Left colon (tissue), 2 donors: ENCODE results near the gene ATP6AP2. TPM values are rescaled to one million over a fixed set of nuclear protein-coding genes. Genes with fewer than 3 reads are reported as not detected.

Source experiments
- ATAC-seq: fragments of 200-7000 bp; cut with Tn5 transposase; one replicate; pipeline ENCODE4 v1.9.1; 2020; ENCODE audit warnings: mild to moderate bottlenecking, moderate library complexity
- DNase-seq, 2 donors: peaks; one replicate each; pipeline ENCODE4 v3.0.0-alpha.2; 2020
- intact Hi-C, 2 donors: fragments of 100-400 bp; cut with DNase I in 1 of 2; cut with micrococcal nuclease in 1 of 2; formaldehyde crosslinking; loops; one replicate each; pipeline versions ENCODE4 v1.11.2 to v1.14.0; 2022; cut with DNase I, micrococcal nuclease
- total RNA-seq, 2 donors: library from RNA; stranded (reverse); fragmentation: NEBNext Ultra II Directional; extraction: Animal tissue kit (Norgen Biotek cat#: 25700); gene quantifications; one replicate each; pipeline ENCODE4 v1.2.1, GENCODE V29; 2021
- donor health status: DM: no; HTN: no; CAD: no.
- donor health status: DM: yes; HTN: yes; CAD: no.

Gene ATP6AP2
- total RNA-seq, 2 donors from 2014 or later, result 74.0 to 88.1 TPM

DNA sequence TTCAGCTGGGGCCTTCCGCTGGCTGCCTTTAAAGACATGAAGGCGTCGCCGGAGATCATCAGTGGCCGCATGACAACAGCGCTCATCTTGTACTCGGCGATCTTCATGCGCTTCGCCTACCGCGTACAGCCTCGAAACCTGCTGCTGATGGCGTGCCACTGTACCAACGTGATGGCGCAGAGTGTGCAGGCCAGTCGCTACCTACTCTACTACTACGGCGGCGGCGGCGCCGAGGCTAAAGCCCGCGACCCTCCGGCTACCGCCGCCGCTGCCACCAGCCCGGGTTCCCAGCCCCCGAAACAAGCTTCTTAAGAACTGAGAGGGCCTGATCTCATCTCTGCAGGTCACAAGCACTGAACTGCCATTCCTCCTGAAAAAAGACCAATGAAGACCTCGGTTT lies 42.9 kb downstream of the ATP6AP2 start:
- ATAC-seq (no peak), DNase-seq (no peak)
- intact Hi-C loops, result no loop called here

DNA sequence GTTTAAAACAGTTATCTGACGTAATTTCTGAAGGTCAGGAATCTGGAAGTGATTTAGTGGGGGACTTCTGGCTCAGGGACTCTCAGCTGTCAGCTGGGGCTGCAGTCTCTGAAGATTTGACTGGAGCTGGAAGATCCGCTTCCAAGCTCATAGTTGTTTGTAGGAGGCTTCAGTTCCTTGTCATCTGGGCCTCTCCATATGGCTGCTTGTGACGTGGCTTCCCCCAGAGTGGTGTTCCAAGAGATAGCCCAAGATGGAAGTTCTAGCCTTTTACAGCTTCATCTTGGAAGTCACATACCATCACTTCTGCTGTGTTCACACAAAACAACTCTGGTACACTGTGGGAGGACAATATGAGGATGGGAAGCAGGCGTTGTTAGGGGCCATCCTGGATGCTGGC lies 44.5 kb downstream of the ATP6AP2 start:
- intact Hi-C loops, result no loop called here
- ATAC-seq (no peak), DNase-seq (no peak)

DNA sequence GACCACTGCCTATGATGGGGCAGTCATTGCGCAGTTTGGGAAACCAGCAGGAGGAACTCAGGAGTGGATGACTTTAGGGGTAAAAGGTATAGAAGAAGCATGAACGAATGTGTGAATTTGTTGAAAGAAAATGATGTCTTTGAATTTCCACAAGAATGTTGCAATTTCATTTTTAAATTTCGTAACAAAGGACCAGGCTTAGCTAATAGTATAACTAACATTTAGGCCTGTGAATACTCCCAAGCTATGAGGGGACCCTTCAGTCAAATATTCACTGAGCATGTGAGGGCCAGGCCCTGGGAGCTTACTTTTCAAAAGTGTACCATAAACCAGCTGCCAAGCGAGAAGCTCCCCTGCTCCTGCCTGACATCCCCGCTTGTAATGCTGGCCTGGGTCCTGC lies 47.7 kb downstream of the ATP6AP2 start:
- DNase-seq (no peak), ATAC-seq (no peak)
- intact Hi-C loops, result no loop called here

DNA sequence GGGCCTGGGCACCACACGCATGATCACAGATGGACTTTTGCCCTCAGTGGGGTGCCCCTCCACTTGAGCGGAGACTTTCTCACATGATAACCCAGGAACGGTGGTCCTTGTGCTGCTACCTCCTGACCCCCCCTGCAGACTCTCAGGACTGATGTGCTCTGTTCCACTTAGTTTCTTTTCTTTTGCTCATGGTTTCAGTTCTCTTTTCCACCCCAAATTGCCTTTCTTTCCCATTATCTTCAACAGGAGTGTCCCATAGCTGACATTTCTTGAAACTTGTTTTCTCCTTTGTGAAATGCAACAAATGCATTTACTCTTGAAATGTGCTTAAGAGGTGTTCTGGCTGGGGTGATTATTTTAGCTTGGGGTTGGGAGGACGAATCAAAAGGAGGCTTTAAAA lies 51.4 kb downstream of the ATP6AP2 start:
- ATAC-seq (no peak), DNase-seq (no peak)
- intact Hi-C loops, result no loop called here

DNA sequence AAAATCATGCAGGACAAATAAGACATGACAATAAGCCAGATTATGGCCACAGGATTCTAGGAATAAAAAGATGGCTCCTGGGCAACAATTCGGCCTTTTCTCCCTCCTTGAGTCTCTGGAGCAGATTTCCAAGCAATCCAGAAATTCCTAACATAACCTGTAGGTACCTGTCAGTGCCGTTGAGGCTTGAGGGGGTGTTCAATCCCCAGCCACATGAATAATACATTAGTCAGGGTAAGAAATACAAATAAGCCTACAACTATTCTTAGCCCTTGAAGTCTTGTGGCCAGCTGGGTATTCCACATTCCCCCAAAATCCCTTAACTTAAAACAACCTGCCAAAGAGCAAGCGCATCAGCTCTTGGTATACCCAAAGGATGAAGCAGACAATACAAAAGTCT lies 56.9 kb downstream of the ATP6AP2 start:
- ATAC-seq (no peak), DNase-seq (no peak)
- intact Hi-C loops, result no loop called here

DNA sequence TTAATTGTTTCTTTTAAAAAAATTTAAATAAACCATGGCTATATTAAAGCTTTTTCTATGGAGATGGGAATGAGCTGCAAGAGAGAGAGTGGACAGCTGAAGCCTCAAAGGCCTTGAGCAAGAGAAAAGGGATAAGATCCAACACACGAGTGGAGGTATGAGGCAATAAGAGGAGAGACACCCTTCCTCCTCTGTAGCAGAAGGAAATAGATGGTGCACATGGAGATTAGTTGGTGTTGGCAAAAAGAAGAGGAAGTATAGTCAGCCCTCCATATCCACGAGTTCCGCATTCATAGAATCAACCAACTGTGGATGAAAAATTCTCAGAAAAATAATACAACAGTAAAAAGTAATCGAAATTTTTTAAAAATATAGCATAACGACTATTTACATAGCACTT lies 63.4 kb downstream of the ATP6AP2 start:
- DNase-seq, result no peak
- intact Hi-C loops, result no loop called here

DNA sequence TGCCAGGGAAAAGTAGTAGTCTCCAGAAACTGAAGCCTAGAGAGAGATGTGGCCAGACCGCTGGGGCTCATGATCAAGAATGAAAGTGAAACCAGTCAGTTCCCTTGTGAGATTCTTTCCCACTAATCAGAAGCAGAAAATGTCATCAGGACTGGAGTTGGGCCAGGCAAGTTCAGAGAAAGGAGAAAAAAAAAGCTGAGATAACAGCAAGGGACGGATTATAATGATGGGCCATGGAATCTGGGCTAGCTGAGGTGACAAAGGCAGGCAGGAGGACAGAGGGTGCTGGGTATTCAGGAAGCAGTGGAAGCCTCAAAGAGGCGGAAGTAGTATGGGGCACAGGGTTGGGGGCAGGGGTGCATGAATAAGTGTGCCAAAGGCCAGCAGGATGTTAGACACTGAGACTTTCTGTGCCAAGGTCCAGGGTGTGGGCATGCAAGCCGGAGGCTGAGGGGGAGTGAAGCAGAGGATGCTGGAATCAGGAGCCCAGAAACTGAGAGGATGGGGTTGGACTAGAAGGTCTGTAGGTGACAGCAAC lies 64.1 kb downstream of the ATP6AP2 start:
- peak; percentile 69 for ATAC-seq
- intact Hi-C loops, result no loop called here
- DNase-seq, result peak; percentile 66 to 80

More for the DNA sequence above, 63.4 kb downstream of the ATP6AP2 start:
- peak; percentile 24 for ATAC-seq

DNA sequence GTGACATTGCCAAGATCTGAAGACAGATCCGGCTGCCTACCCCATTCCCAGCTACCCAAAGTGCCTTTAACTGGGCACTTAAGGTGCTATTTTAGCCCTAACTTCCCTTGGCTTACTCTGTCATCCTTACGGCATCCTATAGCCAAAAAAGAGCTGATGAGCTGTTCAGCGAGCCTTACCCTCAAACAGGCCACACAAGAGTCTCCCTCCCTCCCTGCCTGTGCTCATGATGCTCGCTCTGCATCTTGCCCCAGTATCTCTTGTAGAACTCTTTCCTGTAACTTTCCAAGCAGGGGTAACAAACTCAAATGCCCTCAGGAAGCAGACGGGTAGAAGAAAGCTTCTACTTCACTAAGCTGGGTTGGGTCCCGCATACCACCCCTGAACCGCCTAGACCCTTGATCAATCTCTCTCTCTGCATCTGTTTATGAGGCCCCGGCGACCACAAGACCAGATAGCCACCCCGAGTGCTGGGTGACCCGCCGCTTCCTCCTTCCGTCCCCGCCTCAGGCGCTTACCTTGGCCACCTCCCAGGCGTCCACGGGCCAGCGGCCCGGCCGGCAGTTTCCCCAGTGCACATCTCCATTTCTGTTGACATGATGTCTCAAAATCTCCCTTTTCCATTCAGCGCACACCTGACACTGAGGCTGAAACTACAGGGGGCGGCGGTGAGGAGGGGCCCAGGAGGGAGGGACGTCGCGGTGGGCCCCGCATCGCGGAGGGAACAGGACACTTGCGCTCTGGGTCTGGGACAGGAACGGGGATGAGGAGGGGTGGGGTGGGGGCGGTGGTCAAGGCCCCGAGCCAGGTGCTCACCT lies 65.9 kb downstream of the ATP6AP2 start:
- intact Hi-C loops, result no loop called here
- ATAC-seq (peak; percentile 63), DNase-seq (peak; percentile 49 to 70)

DNA sequence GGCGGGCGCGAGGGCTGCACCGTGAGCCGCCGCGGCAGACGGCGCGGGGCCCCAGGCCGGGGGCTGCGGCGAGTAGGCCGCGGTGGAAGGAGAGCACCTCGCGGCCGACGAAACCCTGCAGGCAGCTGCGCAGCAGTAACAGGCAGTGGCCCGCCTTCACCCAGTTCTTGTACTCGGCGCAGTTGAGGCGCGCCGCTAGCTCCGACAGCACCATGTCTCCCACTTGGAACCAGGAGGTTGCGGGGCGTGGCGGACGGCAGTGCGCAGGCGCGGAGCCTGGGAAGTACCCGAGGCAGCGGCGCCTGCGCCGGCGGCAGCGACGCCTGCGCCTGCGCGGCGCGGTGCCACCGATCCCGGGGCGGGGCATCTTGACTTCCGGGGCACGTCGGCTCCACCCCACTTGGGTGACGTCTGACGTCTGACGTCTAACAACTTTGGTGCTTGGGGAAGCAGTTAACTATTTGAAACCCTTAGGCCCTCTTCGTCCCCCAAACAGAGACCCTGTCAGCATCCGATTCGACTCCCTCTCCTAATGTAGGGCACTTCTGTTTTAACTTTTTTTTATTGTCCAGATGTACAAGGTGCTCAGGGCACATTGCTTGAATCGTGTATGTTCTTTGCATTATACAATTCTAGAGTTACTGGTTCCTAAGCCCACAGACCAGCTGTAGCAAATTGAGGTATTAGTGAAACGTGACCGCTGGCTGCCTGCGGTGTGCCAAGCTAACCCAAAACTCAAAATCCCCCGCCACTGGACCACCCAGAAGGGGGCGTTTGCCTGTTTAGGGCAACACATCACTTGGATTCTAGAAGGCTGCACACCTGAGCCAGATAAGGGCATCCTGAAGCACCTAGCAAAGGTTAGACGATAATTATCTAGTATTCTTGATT lies 66.8 kb downstream of the ATP6AP2 start, which contains the start of gene CXorf38:
TSS of gene CXorf38 (minus strand) at position 255 of the 891 bp plus-strand sequence. CDS start at position 214, 41 bp downstream.
- ATAC-seq (peak; percentile 73), DNase-seq (peak; percentile 93 to 97)
- intact Hi-C loops, result no loop called here

DNA sequence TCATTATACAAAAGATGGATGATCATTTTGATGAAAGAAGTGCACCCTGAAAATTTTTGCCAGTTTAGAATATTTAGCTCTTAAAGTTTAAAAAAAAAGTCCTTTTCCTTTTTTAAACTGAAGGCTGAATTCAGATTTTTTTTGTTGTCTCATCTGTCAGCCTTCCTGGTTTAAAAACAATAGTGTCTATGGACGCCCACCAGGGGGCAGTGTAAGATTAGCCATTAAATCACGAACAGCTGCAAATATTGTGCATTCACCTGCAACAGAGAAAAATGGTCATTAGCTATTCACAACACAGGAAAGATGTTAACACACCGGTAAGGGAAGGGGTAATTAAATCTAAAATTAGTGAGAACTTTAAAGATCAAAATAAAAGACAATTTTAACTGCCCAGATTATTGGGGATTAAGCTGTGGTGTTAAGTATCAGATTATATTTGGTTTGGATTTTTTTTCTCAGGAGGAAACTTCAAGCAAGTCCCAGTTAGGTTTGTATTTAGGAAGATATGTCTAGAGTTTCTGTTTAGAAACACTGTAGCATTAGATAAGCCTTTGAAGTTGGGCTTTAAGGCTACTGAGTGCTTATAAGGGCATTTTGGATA lies 71.0 kb downstream of the ATP6AP2 start:
- intact Hi-C loops, result loop anchor here in 1 of 2 donors (5.0 to 10.0 kb wide), 3 partner anchors 143 to 601 kb away; no protein-coding TSS in a partner anchor
- DNase-seq (peak; percentile 55 to 79), ATAC-seq (no peak)

DNA sequence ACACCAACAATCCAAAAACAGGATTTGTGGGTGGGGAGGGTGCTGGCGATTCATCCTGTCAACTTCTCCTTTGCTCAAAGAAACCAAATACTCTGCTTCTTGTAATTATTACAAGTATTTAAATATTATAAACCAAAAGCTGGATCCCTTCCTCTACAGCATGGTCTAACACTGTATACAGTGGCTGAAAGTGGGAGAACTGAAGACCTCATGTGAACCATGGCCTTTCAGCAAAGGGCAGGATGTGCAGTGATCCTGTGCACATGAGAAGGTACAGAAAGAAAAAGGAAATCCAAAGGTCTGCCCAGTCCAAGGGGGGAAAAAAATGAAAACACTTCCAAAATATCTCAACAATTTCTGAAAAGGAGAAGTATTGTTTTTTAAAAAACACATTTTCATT lies 71.9 kb downstream of the ATP6AP2 start:
- DNase-seq, result no peak
- no peak for ATAC-seq
- intact Hi-C loops, result loop anchor here in 1 of 2 donors (5.0 to 10.0 kb wide), 3 partner anchors 142 to 600 kb away; no protein-coding TSS in a partner anchor

DNA sequence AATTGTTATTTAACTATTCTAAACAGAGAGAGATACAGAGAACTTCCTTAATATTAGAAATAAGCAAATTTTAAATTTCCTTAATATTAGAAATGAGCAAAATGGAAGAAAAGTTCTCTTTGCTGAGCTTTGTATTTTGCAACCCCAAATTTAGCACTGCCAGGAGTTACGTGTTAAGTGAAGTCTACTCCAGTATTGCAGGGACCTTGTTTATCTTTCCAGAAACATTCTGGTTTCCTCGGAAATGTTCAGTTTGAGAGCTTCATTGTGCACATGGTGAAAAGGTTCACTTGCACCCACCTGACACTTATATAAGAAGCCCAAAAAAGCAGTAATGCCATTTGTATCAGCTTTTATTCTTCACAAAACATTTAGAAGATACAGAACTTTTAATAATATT lies 72.8 kb downstream of the ATP6AP2 start:
- intact Hi-C loops, result loop anchor here in 1 of 2 donors (5.0 to 10.0 kb wide), 3 partner anchors 141 to 599 kb away; no protein-coding TSS in a partner anchor
- ATAC-seq (no peak), DNase-seq (no peak)

Other genes starting within 250 kb of the ATP6AP2 start
- not detected for gene MPC1L, start 42.5 kb downstream of the ATP6AP2 start, total RNA-seq
- 10 to 100 TPM; 15.5 to 16.7 TPM for gene CXorf38, start 66.6 kb downstream of the ATP6AP2 start, total RNA-seq
- gene MED14, start 154.6 kb downstream of the ATP6AP2 start, total RNA-seq, result 10 to 100 TPM; 60.1 to 60.6 TPM